IPS-15b (cell line): Measurements from ENCODE around the gene NFIX.

Source experiments
- H3K27me3 ChIP-seq: one replicate; pipeline ENCODE4 v1.6.1; 2013; ENCODE audit warnings: low read length; ENCODE audit not compliant: control insufficient read depth, insufficient read depth
- H3K36me3 ChIP-seq: one replicate; pipeline ENCODE4 v1.6.1; 2013; ENCODE audit warnings: low read length; ENCODE audit not compliant: control insufficient read depth, insufficient read depth
- H3K4me1 ChIP-seq: one replicate; pipeline ENCODE4 v1.6.1; 2013; ENCODE audit warnings: mild to moderate bottlenecking, low read length; ENCODE audit not compliant: control insufficient read depth, insufficient read depth
- H3K4me3 ChIP-seq: one replicate; pipeline ENCODE4 v1.5.1; 2013; ENCODE audit warnings: low read depth, low read length
- H3K9ac ChIP-seq: one replicate; pipeline ENCODE4 v1.6.1; 2013; ENCODE audit warnings: low read depth, mild to moderate bottlenecking, low read length
- H3K9me3 ChIP-seq: one replicate; pipeline ENCODE4 v1.6.1; 2013; ENCODE audit warnings: mild to moderate bottlenecking, low read length; ENCODE audit not compliant: control insufficient read depth, insufficient read depth

NFIX gene

DNA sequence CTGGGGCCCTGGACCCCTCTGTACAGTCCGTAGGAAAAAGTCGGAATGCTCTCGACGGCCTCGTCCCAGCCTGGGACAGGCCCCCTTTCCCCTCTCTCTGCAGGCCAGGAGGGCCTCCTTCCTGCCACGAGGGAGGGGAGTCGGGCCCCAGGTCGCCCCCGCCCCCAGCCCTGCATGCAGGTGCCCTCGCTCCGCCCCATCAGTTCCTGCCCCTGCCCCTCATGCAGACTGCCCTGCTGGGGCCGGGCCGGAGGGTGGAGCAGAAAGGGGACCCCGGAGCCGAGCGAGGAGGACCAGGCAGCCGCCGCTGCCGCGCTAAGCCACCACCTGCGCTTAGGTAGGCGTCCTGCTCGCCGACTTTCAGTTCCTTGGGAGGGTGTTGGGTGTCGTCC is 100.1 kb downstream of the NFIX start:
- Histone ChIP-seq H3K4me1 (peaks cover 15% of the 10 kb centered on the region), H3K4me3 (peak overlapping the region; percentile 74), H3K9ac (no peak overlapping the region), H3K36me3 (no peaks in the 10 kb centered on the region), H3K9me3 (no peaks in the 10 kb centered on the region), H3K27me3 (peaks cover 53% of the 10 kb centered on the region)

DNA sequence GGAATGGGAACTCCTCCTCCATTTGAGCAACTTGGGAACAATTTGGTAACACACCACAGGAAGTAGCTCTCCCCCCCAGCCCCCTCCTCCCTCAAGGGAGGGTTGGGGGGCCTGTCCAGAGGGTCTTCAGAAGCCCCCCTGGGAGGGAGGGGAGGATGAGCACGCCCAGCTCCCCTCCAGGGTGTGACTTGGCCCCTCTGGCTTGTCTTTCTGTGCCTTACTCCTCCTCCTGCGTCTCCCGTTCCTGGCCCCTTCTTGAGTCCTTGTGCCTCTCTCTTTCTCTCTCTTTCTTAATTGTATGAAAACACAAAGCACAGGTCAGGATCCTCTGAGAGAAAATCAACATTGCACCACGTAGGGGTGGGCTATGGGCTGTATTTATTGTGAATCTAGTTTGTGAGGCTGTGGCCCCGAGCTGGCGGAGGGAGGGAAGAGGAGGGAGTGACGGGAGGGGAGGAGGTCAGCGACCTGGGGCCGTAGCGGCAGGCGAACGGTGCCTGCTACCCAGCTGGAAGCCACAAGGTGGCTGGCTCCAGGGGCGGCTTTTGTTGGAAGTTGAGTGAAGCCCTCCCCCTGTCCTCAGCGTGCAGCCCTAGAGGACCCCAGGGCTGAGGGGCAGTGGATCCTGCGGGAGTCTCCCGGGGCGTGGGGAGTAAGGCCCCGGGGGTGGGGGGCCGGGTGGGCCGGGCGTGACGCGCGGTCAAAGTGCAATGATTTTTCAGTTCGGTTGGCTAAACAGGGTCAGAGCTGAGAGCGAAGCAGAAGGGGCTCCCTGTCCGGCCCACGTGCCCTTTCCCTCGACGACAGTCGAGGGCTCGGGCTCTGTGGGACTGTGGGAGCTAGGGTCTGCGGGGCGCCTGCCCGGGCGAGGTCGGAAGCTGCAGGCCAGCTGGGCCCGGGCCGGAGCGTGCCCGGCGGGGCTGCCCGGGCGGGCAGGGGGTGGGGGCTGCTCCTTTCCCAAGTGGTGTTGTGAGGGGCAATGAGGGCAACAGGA is 101.0 kb downstream of the NFIX start:
- Histone ChIP-seq H3K9ac (no peak overlapping the region), H3K4me3 (peak overlapping the region; percentile 74), H3K27me3 (peaks cover 55% of the 10 kb centered on the region), H3K4me1 (peaks cover 11% of the 10 kb centered on the region), H3K9me3 (no peaks in the 10 kb centered on the region), H3K36me3 (no peaks in the 10 kb centered on the region)

GRCh38 chr19:13097033-13097462 is 101.8 kb downstream of the NFIX start:
- no peak overlapping the region for H3K4me3 ChIP-seq
- peaks cover 14% of the 10 kb centered on the region for H3K4me1 ChIP-seq
- H3K9me3 ChIP-seq, result no peaks in the 10 kb centered on the region
- H3K9ac ChIP-seq, result no peak overlapping the region
- peaks cover 59% of the 10 kb centered on the region for H3K27me3 ChIP-seq
- H3K36me3 ChIP-seq, result no peaks in the 10 kb centered on the region

GRCh38 chr19:13097463-13098258 is 102.4 kb downstream of the NFIX start:
- peaks cover 12% of the 10 kb centered on the region for H3K4me1 ChIP-seq

DNA sequence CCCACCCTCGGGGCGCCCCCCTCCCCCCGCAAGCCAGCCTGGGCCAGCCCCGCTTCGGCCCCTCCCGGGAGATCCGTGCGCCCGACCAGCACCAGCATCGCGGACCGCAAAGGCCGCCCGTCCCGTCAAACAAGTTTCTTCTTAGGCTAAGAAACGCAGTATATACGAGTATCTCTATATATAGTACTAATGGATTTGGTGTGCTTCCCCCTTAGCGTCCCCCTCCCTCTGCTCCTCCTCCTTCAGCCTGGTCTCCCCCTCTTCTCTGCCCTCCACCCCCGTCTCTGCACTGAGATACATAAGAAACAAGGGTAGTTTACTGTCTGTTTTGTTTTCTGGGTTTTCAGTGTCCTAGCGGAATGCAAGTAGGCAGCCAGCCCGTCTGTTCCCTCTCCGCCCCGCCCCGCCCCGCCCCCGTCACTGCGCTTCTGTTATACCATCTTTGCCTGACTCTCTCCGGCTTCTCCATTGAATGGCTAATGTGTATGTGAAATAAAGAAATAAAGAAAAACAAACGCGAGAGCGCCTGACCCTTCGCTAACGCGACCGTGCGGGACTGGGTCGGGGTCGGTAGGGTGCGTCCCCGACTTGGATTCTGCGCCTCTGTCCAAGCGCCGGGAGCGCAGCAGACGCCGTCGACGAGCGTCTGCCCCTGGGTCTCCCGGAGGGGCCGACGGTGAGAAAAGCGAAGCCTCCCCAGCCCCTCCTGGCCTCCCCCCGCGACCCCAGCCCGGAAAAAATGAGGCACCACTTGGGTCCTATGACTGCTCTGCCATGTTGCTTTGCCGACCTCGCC is 103.2 kb downstream of the NFIX start:
- Histone ChIP-seq H3K27me3 (peaks cover 50% of the 10 kb centered on the region), H3K4me3 (peak overlapping the region; percentile 39), H3K9ac (no peak overlapping the region), H3K36me3 (no peaks in the 10 kb centered on the region), H3K4me1 (peaks cover 16% of the 10 kb centered on the region), H3K9me3 (no peaks in the 10 kb centered on the region)

More at GRCh38 chr19:13097463-13098258, 102.4 kb downstream of the NFIX start:
- Histone ChIP-seq H3K27me3 (peaks cover 57% of the 10 kb centered on the region), H3K4me3 (no peak overlapping the region), H3K9me3 (no peaks in the 10 kb centered on the region), H3K36me3 (no peaks in the 10 kb centered on the region), H3K9ac (no peak overlapping the region)

- Histone ChIP-seq H3K4me3 (peak overlapping the region; percentile 39), H3K9ac (no peak overlapping the region), H3K36me3 (no peaks in the 10 kb centered on the region), H3K27me3 (peaks cover 45% of the 10 kb centered on the region), H3K9me3 (no peaks in the 10 kb centered on the region), H3K4me1 (peaks cover 16% of the 10 kb centered on the region)
These were observed 104.1 kb downstream of the NFIX start for GRCh38 chr19:13099073-13099999.

DNA sequence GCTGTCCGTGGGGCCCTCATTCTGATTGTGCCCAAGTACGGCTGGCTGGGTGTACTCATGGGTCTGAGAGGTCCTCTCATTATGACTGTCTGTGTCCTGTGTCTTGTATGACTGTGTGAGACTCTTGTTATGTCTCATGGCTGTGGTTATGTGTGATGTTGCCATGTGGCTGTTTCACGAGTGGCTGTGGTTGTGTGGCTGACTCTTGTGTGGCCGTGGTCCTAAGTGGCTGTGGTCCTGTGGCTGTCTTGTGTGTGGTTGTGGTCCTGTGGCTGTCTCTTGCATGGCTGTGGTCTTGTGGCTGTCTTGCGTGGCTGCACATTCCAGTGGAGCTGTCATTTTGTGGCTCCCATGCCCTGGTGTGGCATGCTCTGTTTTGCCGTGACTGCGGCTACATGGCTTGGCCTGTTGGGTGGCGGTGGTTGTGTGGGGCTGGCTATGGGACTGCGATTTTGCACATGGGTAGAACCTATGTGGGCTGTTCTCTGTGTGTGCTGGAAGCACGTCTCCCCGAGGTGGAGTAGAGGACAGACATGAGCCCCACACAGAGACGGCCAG is 104.8 kb downstream of the NFIX start:
- Histone ChIP-seq H3K9me3 (no peaks in the 10 kb centered on the region), H3K36me3 (peaks cover 4% of the 10 kb centered on the region), H3K4me3 (peak overlapping the region; percentile 2), H3K27me3 (peaks cover 41% of the 10 kb centered on the region), H3K9ac (no peak overlapping the region), H3K4me1 (peaks cover 16% of the 10 kb centered on the region)

DNA sequence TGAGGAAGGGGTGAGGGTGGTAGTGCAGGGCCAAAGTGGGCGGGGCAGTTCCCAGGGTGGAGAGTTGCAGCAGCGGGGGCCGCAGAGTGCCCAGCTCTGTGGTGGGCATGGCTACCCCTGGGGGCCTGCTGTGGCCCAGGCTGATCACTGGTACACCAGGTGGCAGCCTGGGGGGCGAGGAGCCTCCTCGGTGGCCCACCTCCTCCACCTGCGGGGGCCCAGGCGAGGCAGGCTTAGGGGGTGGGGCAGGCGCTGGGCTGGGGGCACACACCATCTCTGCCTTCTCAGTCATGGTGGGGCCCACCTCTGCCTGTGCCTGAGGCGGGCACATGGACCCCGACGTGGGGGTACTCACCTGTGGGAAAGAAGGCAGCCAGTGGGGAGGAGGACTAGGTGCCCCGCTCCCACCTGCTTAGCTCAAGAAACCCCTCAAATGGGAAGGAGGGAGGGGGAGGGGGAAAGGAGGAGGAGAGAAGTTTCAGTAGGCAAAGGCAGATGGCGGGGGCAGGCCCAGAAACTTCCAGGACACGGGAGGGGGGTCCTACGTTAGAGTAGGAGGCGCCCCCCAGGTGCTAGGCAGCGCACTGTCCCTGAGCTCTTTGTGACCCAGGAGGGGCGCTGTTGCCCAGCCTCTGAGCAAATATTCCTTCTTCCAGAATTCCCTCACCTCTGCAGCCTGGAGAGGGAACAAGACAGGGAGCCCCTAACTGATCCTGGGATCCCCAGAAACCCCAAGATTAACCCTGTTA is 105.7 kb downstream of the NFIX start:
- Histone ChIP-seq H3K36me3 (peaks cover 4% of the 10 kb centered on the region), H3K4me1 (peaks cover 16% of the 10 kb centered on the region), H3K27me3 (peaks cover 41% of the 10 kb centered on the region), H3K4me3 (no peak overlapping the region), H3K9me3 (no peaks in the 10 kb centered on the region), H3K9ac (no peak overlapping the region)

DNA sequence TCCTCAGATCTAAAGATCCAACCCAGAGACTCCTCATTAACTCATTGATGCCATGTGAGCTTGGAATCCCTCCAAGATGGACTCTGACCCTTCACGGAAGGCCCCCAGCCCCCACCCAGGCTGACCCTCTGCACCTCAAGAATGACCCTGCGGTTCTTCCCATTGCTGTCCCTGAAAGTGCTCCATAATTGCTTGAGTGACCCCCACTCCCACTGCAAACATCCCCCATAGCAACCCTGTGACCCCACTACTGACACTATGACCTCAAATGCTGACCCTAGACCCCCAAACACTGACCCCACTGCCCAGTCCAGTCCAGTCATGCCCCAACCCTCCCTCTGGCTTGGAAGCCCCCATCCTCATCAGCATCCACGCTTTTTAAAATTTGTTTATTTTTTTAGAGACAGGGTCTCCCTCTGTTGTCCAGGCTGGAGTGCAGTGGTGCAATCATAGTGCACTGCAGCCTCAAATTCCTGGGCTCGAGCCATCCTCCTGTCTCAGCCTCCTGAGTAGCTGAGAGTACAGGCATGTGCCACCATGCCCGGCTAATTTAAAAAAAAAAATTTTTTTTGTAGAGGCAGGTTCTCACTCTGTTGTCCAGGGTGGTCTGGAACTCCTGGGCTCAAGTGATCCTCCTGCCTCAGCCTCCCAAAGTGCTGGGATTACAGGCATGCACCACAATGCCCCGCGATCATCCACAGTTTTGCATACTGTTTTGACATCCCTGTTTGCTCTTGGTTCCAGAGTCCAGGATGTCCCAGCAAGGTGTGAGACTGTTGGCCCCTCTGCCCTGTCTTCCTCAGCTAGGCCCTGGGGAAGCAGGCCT is 106.5 kb downstream of the NFIX start:
- Histone ChIP-seq H3K9ac (no peak overlapping the region), H3K4me1 (peaks cover 14% of the 10 kb centered on the region), H3K27me3 (peaks cover 40% of the 10 kb centered on the region), H3K36me3 (peaks cover 4% of the 10 kb centered on the region), H3K9me3 (no peaks in the 10 kb centered on the region), H3K4me3 (peak overlapping the region; percentile 30)
